HG03139 (cell line): ENCODE data around the gene LRRC75B.
"Not testable (repeated sequence)": the region's sequence is repeated elsewhere in the genome, so short reads cannot be mapped to it uniquely, and the experiment has no call there.

Experiments used
- ATAC-seq: cut with Tn5 transposase; IDR thresholded peaks from one replicate; pipeline ENCODE4 v1.9.1; 2021; ENCODE audit not compliant: unreplicated experiment

LRRC75B gene

GRCh38 chr22:24555165-24556039 lies 37.5 kb downstream of the LRRC75B start, which contains the start of gene SNRPD3:
Gene SNRPD3, plus strand, starts transcription at chr22:24555999. Its CDS starts 1,676 bp downstream, at chr22:24557675.
- ATAC-seq: peak; percentile 67

DNA sequence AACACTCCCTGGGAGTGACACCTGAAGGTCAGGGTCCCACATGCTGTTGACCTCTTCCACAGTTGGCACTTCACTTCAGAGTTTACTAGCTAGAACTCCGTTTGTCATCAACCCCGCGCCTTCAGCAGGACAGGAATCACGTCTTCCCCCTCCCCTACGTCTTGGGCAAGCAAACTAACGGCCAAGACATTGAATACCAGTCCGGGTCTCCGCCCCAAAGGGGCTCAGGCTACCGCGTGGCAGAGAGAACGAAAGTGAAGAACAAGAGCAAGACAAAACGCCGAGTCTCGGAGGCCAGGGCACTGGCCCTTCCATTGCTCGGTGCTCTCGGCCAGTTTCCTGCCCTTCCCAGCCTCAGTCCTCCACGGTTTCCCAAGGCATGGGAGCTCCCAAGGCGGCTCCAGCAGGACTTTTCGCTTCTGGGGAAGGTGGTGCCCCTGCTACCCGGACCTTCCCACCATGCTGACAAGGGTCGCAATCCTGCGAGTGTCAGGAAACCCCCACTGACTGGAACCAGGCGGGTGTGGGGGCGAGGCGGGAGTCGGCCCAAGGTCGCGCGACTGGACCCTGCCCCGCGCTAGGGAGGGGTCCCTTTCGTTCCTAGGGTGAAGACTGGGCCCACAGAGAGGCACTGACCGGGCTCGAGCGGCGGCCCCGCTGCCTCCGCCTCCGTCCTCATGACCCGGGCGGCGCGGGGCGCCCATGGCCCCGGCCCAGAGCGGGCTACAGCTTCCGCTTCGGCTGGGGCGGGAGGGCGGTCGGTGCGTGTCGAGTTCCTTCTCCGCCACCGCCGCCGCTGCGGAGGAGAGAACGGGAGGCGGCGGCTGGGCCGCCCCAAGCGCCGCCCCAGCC lies 38.3 kb downstream of the LRRC75B start, which contains the start of gene GUCD1:
Gene GUCD1 (minus strand): TSS at position 826 of the 852 bp plus-strand sequence. CDS start 147 bp downstream, at position 679.
- ATAC-seq: no peak

GRCh38 chr22:24553597-24554312 lies 39.1 kb downstream of the LRRC75B start:
- ATAC-seq: no peak

DNA sequence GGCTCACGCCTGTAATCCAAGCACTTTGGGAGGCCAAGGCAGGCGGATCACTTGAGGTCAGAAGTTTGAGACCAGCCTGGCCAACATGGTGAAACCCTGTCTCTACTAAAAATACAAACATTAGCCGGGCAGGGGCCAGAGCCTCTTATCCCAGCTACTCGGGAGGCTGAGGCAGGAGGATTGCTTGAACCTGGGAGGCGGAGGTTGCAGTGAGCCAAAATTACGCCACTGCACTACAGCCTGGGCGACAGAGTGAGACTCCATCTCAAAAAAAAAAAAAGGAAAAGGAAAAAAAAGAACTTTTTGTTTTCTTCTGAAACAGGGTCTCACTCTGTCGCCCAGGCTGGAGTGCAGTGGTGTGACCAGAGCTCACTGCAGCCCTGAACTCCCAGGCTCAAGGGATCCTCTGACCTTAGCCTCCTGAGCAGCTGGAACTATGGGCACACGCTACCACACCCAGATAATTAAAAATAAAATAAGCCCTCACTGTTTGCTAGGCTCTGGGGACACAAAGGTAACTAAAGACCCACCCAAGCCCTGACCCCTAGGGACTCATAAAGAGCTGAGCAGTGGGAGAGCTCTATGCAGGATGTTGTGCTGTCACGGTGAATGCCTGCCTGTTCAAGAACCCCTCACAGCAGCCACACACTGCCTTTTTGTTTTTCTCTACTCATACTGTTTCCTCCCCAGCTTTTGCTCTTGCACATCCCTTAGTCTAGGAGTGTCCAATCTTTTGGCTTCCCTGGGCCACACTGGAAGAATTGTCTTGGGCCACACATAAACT lies 40.2 kb downstream of the LRRC75B start:
- not testable (repeated sequence) for ATAC-seq

DNA sequence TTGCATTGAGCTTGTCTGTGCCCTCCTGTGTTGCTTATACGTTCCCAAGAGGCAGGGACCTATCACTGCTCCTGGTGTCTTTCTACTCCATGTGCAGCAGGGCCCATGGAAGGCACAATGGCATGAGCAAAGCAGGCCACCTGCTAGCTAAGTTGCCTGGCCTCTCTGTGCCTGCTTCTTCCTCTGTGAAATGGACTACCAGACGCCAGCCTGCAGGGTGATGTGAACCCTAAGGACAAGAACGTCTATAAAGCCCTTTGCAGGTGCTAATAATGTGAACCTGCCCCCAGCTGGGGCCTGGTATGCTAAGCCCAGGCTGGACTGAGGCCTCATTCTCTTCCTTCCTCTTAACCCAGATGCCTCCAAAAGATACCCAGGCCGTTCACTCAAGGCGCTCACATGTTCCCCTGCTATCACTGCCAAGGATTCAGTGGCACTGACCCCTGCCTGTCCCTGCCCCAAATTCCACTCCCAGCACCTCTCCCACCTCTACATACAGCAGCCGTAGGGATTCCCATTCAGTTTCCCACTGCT lies 41.9 kb downstream of the LRRC75B start:
- ATAC-seq: no peak

GRCh38 chr22:24550028-24550901 lies 42.6 kb downstream of the LRRC75B start:
- ATAC-seq: no peak

- no peak for ATAC-seq
Measured at GRCh38 chr22:24548812-24549211, 44.1 kb downstream of the LRRC75B start.

DNA sequence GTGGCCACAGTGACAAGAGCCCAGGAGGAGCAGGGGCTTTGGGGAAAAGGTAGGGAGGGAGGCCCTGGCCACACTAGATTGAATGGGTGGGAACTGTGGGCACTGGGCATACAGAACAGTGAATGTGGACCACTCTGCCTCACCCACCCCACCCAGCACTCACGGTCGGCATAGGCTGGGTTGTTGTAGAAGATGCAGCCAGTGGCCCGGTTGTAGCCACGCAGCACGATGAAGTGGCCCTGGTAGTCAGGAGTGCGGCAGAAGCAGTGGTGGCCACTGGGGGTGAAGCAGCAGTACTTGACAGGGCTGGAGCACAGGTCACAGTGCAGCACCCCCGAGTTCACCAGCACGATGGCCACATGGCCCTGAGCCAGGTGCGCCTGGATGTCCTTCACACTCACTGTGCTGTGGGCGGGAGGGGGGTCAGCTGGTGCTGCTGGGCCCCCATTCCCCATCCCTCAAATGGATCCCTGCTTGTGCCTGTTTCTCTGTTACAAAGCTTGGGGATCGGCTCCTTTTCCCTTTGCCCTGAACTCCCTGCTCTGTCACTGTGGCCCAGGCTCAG lies 49.1 kb downstream of the LRRC75B start:
- no peak for ATAC-seq

GRCh38 chr22:24543185-24543601 lies 49.7 kb downstream of the LRRC75B start:
- no peak for ATAC-seq

DNA sequence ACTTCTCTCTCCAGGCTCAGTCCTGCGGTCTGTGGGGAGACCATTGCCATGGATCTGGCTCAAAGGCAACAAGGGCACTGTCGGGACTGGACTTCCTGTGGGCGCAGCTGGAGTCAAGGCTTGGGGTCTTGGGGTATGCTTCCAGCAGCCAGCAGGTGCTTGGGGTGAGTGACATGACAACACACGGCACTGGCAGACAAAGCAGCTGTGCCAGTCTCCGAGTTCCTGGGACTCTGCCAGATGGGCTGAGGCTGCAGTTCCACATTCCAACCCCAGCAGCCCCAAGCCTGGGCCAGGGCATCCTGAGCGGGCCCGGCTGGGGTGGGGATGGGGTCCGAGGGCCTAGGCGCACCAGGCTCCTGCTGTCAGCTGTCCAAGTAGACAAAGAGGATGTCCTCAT lies 50.2 kb downstream of the LRRC75B start:
- no peak for ATAC-seq

GRCh38 chr22:24541681-24542515 lies 51.0 kb downstream of the LRRC75B start:
- no peak for ATAC-seq

DNA sequence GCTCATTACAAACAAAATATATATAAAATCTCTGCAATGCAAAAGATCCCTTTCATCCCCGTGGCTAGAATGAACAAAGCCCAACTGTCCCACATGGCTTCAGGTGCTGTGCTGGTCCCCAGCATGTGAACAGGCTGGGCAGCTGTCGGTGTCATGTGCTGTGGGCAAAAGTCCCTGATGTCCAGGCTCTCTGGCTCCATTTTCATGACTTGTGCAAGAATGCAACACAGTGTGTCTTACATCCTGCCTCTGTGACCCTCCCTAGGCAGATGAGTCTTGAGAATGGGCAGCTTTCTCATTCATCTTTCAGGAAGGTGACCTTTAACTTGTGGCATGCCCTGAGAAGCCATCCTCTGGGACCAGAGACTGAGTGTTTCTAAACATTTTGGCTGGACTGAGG lies 52.4 kb downstream of the LRRC75B start:
- ATAC-seq: no peak

DNA sequence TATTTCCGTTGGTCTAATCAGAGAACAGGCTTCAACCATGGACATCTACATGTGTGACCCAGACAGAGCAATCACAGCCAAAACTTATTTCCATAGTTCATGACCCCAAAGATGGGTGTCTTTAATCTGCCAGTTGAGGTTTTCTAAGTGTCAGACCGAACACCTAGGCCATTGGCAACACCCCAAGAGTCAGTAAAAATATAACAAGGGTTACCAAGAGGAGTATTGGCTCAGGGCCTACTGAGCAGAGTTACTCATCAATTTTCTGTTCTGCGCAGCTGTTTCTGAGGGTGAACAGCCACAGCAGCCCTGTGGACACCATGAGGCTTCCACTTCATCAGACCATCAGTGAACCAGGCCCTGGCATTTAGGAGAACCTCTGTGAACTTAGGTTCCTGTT lies 56.8 kb downstream of the LRRC75B start:
- ATAC-seq: no peak
